Limb (tissue), 2 donors: ENCODE results near the gene RAD51B.

Experiments used
- DNase-seq, 2 donors: peaks; one replicate each; pipeline ENCODE4 v3.0.0-alpha.2; 2016; ENCODE audit errors: extremely low spot score in 2 of 2

The RAD51B gene

GRCh38 chr14:68676511-68676943 is 856.9 kb downstream of the RAD51B start:
- no peak for DNase-seq

GRCh38 chr14:68677476-68677875 is 857.9 kb downstream of the RAD51B start:
- DNase-seq, result no peak

- no peak for DNase-seq
Measured at GRCh38 chr14:68677901-68678300, 858.3 kb downstream of the RAD51B start.

- no peak for DNase-seq
Measured at GRCh38 chr14:68678471-68678870, 858.9 kb downstream of the RAD51B start.

GRCh38 chr14:68679301-68679700 is 859.7 kb downstream of the RAD51B start:
- DNase-seq, result no peak

- DNase-seq, result no peak
Measured at GRCh38 chr14:68679746-68680467, 860.3 kb downstream of the RAD51B start.

GRCh38 chr14:68680541-68681051 is 861.0 kb downstream of the RAD51B start:
- no peak for DNase-seq

- no peak for DNase-seq
Measured at GRCh38 chr14:68681256-68682011, 861.9 kb downstream of the RAD51B start.

GRCh38 chr14:68682166-68683103 is 862.9 kb downstream of the RAD51B start:
- peak; percentile 81 to 88 for DNase-seq

- no peak for DNase-seq
Measured at GRCh38 chr14:68683326-68683725, 863.7 kb downstream of the RAD51B start.

GRCh38 chr14:68684466-68685418 is 865.2 kb downstream of the RAD51B start:
- DNase-seq, result no peak

GRCh38 chr14:68685419-68686204 is 866.0 kb downstream of the RAD51B start:
- no peak for DNase-seq

GRCh38 chr14:68686205-68686465 is 866.6 kb downstream of the RAD51B start:
- no peak for DNase-seq

- no peak for DNase-seq
Measured at GRCh38 chr14:68686724-68687123, 867.1 kb downstream of the RAD51B start.

- DNase-seq, result no peak
Measured at GRCh38 chr14:68687746-68688145, 868.2 kb downstream of the RAD51B start.

- DNase-seq, result peak; percentile 88 to 90
Measured at GRCh38 chr14:68688872-68689371, 869.3 kb downstream of the RAD51B start.

GRCh38 chr14:68689511-68689910 is 869.9 kb downstream of the RAD51B start:
- DNase-seq, result no peak

GRCh38 chr14:68690089-68690958 is 870.7 kb downstream of the RAD51B start:
- peak in 1 of 2 donors; percentile 47 for DNase-seq
